GM12892 (cell line): ENCODE measurements around the gene PRDM11.

ENCODE experiments used
- POLR2A ChIP-seq: IDR thresholded peaks from 2 replicates; pipeline ENCODE4 v1.6.1; 2011; ENCODE audit warnings: low read depth, low read length, control low read depth
- TAF1 ChIP-seq: IDR thresholded peaks from 2 replicates; pipeline ENCODE4 v1.6.1; 2011; ENCODE audit warnings: low read depth, mild to moderate bottlenecking, control low read depth, low read length, borderline replicate concordance

DNA sequence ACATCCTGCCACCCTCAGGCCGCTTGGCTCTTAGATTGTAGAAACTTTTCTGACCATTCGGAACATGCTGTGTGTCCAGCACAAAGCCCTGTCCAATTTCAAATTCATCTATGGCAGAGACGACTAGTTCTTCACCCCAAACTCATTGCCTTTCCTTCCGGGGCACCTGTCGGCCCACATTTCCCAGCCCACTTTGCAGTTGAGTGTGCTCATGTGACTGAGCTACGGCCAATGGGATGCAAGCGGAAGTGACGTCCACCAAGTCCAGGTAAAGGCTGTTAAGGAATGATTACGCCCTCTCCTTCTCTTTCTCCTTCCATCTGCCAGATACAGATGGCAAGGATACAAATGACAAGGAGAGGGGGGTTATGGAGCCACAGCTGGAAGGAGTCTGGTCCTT, 107.2 kb downstream of the PRDM11 start:
- TF ChIP-seq POLR2A (no peak), TAF1 (no peak)
